Keratinocyte (primary cell): ENCODE data around the gene ZSWIM2. TPM values are rescaled to one million over a fixed set of nuclear protein-coding genes. Genes with fewer than 3 reads are reported as not detected.

Experiments
- DNase-seq: peaks from one replicate; pipeline ENCODE4 v3.0.0-alpha.2; 2011; ENCODE audit warnings: low read depth, missing footprints, low spot score
- FAIRE-seq: peaks from 2 replicates; lab custom pipeline; 2011; peaks lifted over from hg19 to GRCh38; lab: Jason Lieb, UNC
- H2AFZ ChIP-seq: 2 replicates; pipeline ENCODE4 v1.6.0; 2012; ENCODE audit warnings: low read length, control low read depth, inconsistent platforms; ENCODE audit not compliant: control insufficient read depth
- H3K27ac ChIP-seq: 2 replicates; pipeline ENCODE4 v1.5.1; 2011; ENCODE audit warnings: low read length; ENCODE audit not compliant: control insufficient read depth, insufficient read depth
- H3K27me3 ChIP-seq: 3 replicates; pipeline ENCODE4 v1.6.0; 2011; ENCODE audit warnings: low read length; ENCODE audit not compliant: control insufficient read depth, insufficient read depth; ENCODE audit errors: extremely low read depth
- H3K36me3 ChIP-seq, 2 experiments: 2 replicates in 1 of 2; 3 replicates in 1 of 2; pipeline ENCODE4 v1.5.1; 2011; ENCODE audit warnings: low read length in 2 of 2, mild to moderate bottlenecking in 1 of 2; ENCODE audit not compliant: control insufficient read depth in 2 of 2, insufficient read depth in 2 of 2; ENCODE audit errors: extremely low read depth in 1 of 2
- H3K4me1 ChIP-seq: 3 replicates; pipeline ENCODE4 v1.5.1; 2011; ENCODE audit warnings: low read length; ENCODE audit not compliant: control insufficient read depth, insufficient read depth; ENCODE audit errors: extremely low read depth
- H3K4me2 ChIP-seq: 3 replicates; pipeline ENCODE4 v1.6.0; 2011; ENCODE audit warnings: low read depth, low read length; ENCODE audit not compliant: control insufficient read depth, insufficient read depth; ENCODE audit errors: extremely low read depth
- H3K4me3 ChIP-seq, 3 experiments: fragments of 200-600 bp in 1 of 3; sonication (generic) in 1 of 3; 2 replicates in 2 of 3; 3 replicates in 1 of 3; pipeline ENCODE4 v1.5.1; 2011 to 2016; ENCODE audit warnings: low read length in 3 of 3, mild to moderate bottlenecking in 3 of 3, control low read depth in 2 of 3, inconsistent platforms in 1 of 3, low read depth in 1 of 3, mixed read lengths in 1 of 3, mixed run types in 1 of 3, moderate library complexity in 1 of 3; ENCODE audit not compliant: control insufficient read depth in 2 of 3, insufficient read depth in 2 of 3; ENCODE audit errors: extremely low read depth in 1 of 3
- H3K79me2 ChIP-seq: 2 replicates; pipeline ENCODE4 v1.6.0; 2012; ENCODE audit warnings: low read length; ENCODE audit not compliant: control insufficient read depth, insufficient read depth
- H3K9ac ChIP-seq: 3 replicates; pipeline ENCODE4 v1.6.0; 2011; ENCODE audit warnings: low read length; ENCODE audit not compliant: control insufficient read depth, insufficient read depth; ENCODE audit errors: extremely low read depth
- H3K9me1 ChIP-seq: 3 replicates; pipeline ENCODE4 v1.6.0; 2011; ENCODE audit warnings: low read length; ENCODE audit not compliant: control insufficient read depth, insufficient read depth; ENCODE audit errors: extremely low read depth
- H3K9me3 ChIP-seq: 2 replicates; pipeline ENCODE4 v1.5.1; 2012; ENCODE audit warnings: low read depth, low read length; ENCODE audit not compliant: control insufficient read depth
- H4K20me1 ChIP-seq: 3 replicates; pipeline ENCODE4 v1.6.0; 2011; ENCODE audit warnings: low read length; ENCODE audit not compliant: control insufficient read depth, insufficient read depth; ENCODE audit errors: extremely low read depth
- CTCF ChIP-seq, 3 experiments: IDR thresholded peaks in 1 of 3; conservative IDR thresholded peaks in 1 of 3; optimal IDR thresholded peaks in 1 of 3; 2 replicates in 2 of 3; 3 replicates in 1 of 3; pipeline versions ENCODE3 to v1.5.1; 2011; ENCODE audit warnings: low read length in 3 of 3, mild to moderate bottlenecking in 3 of 3, moderate library complexity in 2 of 3, control low read depth in 1 of 3, inconsistent platforms in 1 of 3; ENCODE audit not compliant: insufficient read depth in 2 of 3; ENCODE audit errors: extremely low read depth in 1 of 3
- EZH2 ChIP-seq: IDR thresholded peaks from one replicate; pipeline ENCODE4 v1.6.1; 2012; ENCODE audit warnings: inconsistent platforms, mild to moderate bottlenecking, low read length, moderate library complexity
- dilution Hi-C: fragments of 300-500 bp; cut with MboI; formaldehyde crosslinking; loops from one replicate; pipeline ENCODE4 v1.7.0; 2020; ENCODE audit warnings: low sequenced_read_pairs; ENCODE audit not compliant: extremely low pct_ligation_motif_present
- polyA plus RNA-seq, 5 experiments: library from polyadenylated mRNA; depleted of rRNA in 3 of 5; stranded (reverse) in 3 of 5; stranded (forward) in 1 of 5; unstranded in 1 of 5; fragments of >200 nt; gene quantifications; 1 replicate in 1 of 5; 2 replicates in 3 of 5; 3 replicates in 1 of 5; pipeline versions ENCODE4 v1.2.1 to v1.2.3, GENCODE V29; 2011 to 2012; ENCODE audit warnings: missing spikeins in 2 of 5, low read depth in 1 of 5, low replicate concordance in 1 of 5

The ZSWIM2 gene
- polyA plus RNA-seq, 1 donor (not counting 4 experiments of a cell fraction or from before 2014, with no cell fraction given): not detected

GRCh38 chr2:186841940-186842339, 7.0 kb downstream of the ZSWIM2 start:
- H3K4me3 ChIP-seq: no peak overlapping the region
- H3K9ac ChIP-seq: no peak overlapping the region
- no peaks in the 10 kb centered on the region for H3K27me3 ChIP-seq
- FAIRE-seq: no peak
- no peaks in the 10 kb centered on the region for H3K9me1 ChIP-seq
- dilution Hi-C loops: no loop called here
- H2AFZ ChIP-seq: no peak overlapping the region
- TF ChIP-seq EZH2 (no peak), CTCF (optimal IDR thresholded peaks at IDR 0.05 in 1 of 3, IDR thresholded peaks at IDR 0.05 in 1 of 3, conservative IDR thresholded peaks at IDR 0.05 in 1 of 3; ENCODE audit: extremely low read depth in 1 of 3, insufficient read depth in 2 of 3, low read length in 3 of 3) (no peak)
- H3K4me2 ChIP-seq: no peak overlapping the region
- no peaks in the 10 kb centered on the region for H4K20me1 ChIP-seq
- no peaks in the 10 kb centered on the region for H3K79me2 ChIP-seq
- no peak overlapping the region for H3K27ac ChIP-seq
- no peaks in the 10 kb centered on the region for H3K36me3 ChIP-seq
- H3K4me1 ChIP-seq: no peaks in the 10 kb centered on the region
- no peak for DNase-seq
- H3K9me3 ChIP-seq: no peaks in the 10 kb centered on the region

- DNase-seq: no peak
- H2AFZ ChIP-seq: no peak overlapping the region
- H3K27me3 ChIP-seq: no peaks in the 10 kb centered on the region
- H3K9me3 ChIP-seq: no peaks in the 10 kb centered on the region
- H3K79me2 ChIP-seq: no peaks in the 10 kb centered on the region
- H3K4me1 ChIP-seq: no peaks in the 10 kb centered on the region
- TF ChIP-seq EZH2: no peak
- TF ChIP-seq CTCF (optimal IDR thresholded peaks at IDR 0.05 in 1 of 3, IDR thresholded peaks at IDR 0.05 in 1 of 3, conservative IDR thresholded peaks at IDR 0.05 in 1 of 3; ENCODE audit: extremely low read depth in 1 of 3, insufficient read depth in 2 of 3, low read length in 3 of 3): no peak
- H3K27ac ChIP-seq: no peak overlapping the region
- no peak overlapping the region for H3K9ac ChIP-seq
- H3K4me3 ChIP-seq: no peak overlapping the region
- no peaks in the 10 kb centered on the region for H3K36me3 ChIP-seq
- no peaks in the 10 kb centered on the region for H3K9me1 ChIP-seq
- no peak overlapping the region for H3K4me2 ChIP-seq
- FAIRE-seq: no peak
- no peaks in the 10 kb centered on the region for H4K20me1 ChIP-seq
- dilution Hi-C loops: no loop called here
Measured at GRCh38 chr2:186835628-186836027, 13.3 kb downstream of the ZSWIM2 start.
